Keratinocyte (primary cell): ENCODE results near the gene RER1. TPM values are rescaled to one million over a fixed set of nuclear protein-coding genes. Genes with fewer than 3 reads are reported as not detected.

ENCODE experiments used
- DNase-seq: peaks from one replicate; pipeline ENCODE4 v3.0.0-alpha.2; 2011; ENCODE audit warnings: low read depth, missing footprints, low spot score
- FAIRE-seq: peaks from 2 replicates; lab custom pipeline; 2011; peaks lifted over from hg19 to GRCh38; lab: Jason Lieb, UNC
- H2AFZ ChIP-seq: 2 replicates; pipeline ENCODE4 v1.6.0; 2012; ENCODE audit warnings: low read length, control low read depth, inconsistent platforms; ENCODE audit not compliant: control insufficient read depth
- H3K27ac ChIP-seq: 2 replicates; pipeline ENCODE4 v1.5.1; 2011; ENCODE audit warnings: low read length; ENCODE audit not compliant: control insufficient read depth, insufficient read depth
- H3K27me3 ChIP-seq: 3 replicates; pipeline ENCODE4 v1.6.0; 2011; ENCODE audit warnings: low read length; ENCODE audit not compliant: control insufficient read depth, insufficient read depth; ENCODE audit errors: extremely low read depth
- H3K36me3 ChIP-seq, 2 experiments: 2 replicates in 1 of 2; 3 replicates in 1 of 2; pipeline ENCODE4 v1.5.1; 2011; ENCODE audit warnings: low read length in 2 of 2, mild to moderate bottlenecking in 1 of 2; ENCODE audit not compliant: control insufficient read depth in 2 of 2, insufficient read depth in 2 of 2; ENCODE audit errors: extremely low read depth in 1 of 2
- H3K4me1 ChIP-seq: 3 replicates; pipeline ENCODE4 v1.5.1; 2011; ENCODE audit warnings: low read length; ENCODE audit not compliant: control insufficient read depth, insufficient read depth; ENCODE audit errors: extremely low read depth
- H3K4me2 ChIP-seq: 3 replicates; pipeline ENCODE4 v1.6.0; 2011; ENCODE audit warnings: low read depth, low read length; ENCODE audit not compliant: control insufficient read depth, insufficient read depth; ENCODE audit errors: extremely low read depth
- H3K4me3 ChIP-seq, 3 experiments: fragments of 200-600 bp in 1 of 3; sonication (generic) in 1 of 3; 2 replicates in 2 of 3; 3 replicates in 1 of 3; pipeline ENCODE4 v1.5.1; 2011 to 2016; ENCODE audit warnings: low read length in 3 of 3, mild to moderate bottlenecking in 3 of 3, control low read depth in 2 of 3, inconsistent platforms in 1 of 3, low read depth in 1 of 3, mixed read lengths in 1 of 3, mixed run types in 1 of 3, moderate library complexity in 1 of 3; ENCODE audit not compliant: control insufficient read depth in 2 of 3, insufficient read depth in 2 of 3; ENCODE audit errors: extremely low read depth in 1 of 3
- H3K79me2 ChIP-seq: 2 replicates; pipeline ENCODE4 v1.6.0; 2012; ENCODE audit warnings: low read length; ENCODE audit not compliant: control insufficient read depth, insufficient read depth
- H3K9ac ChIP-seq: 3 replicates; pipeline ENCODE4 v1.6.0; 2011; ENCODE audit warnings: low read length; ENCODE audit not compliant: control insufficient read depth, insufficient read depth; ENCODE audit errors: extremely low read depth
- H3K9me1 ChIP-seq: 3 replicates; pipeline ENCODE4 v1.6.0; 2011; ENCODE audit warnings: low read length; ENCODE audit not compliant: control insufficient read depth, insufficient read depth; ENCODE audit errors: extremely low read depth
- H3K9me3 ChIP-seq: 2 replicates; pipeline ENCODE4 v1.5.1; 2012; ENCODE audit warnings: low read depth, low read length; ENCODE audit not compliant: control insufficient read depth
- H4K20me1 ChIP-seq: 3 replicates; pipeline ENCODE4 v1.6.0; 2011; ENCODE audit warnings: low read length; ENCODE audit not compliant: control insufficient read depth, insufficient read depth; ENCODE audit errors: extremely low read depth
- CTCF ChIP-seq, 3 experiments: IDR thresholded peaks in 1 of 3; conservative IDR thresholded peaks in 1 of 3; optimal IDR thresholded peaks in 1 of 3; 2 replicates in 2 of 3; 3 replicates in 1 of 3; pipeline versions ENCODE3 to v1.5.1; 2011; ENCODE audit warnings: low read length in 3 of 3, mild to moderate bottlenecking in 3 of 3, moderate library complexity in 2 of 3, control low read depth in 1 of 3, inconsistent platforms in 1 of 3; ENCODE audit not compliant: insufficient read depth in 2 of 3; ENCODE audit errors: extremely low read depth in 1 of 3
- EZH2 ChIP-seq: IDR thresholded peaks from one replicate; pipeline ENCODE4 v1.6.1; 2012; ENCODE audit warnings: inconsistent platforms, mild to moderate bottlenecking, low read length, moderate library complexity
- dilution Hi-C: fragments of 300-500 bp; cut with MboI; formaldehyde crosslinking; loops from one replicate; pipeline ENCODE4 v1.7.0; 2020; ENCODE audit warnings: low sequenced_read_pairs; ENCODE audit not compliant: extremely low pct_ligation_motif_present
- polyA plus RNA-seq, 5 experiments: library from polyadenylated mRNA; depleted of rRNA in 3 of 5; stranded (reverse) in 3 of 5; stranded (forward) in 1 of 5; unstranded in 1 of 5; fragments of >200 nt; gene quantifications; 1 replicate in 1 of 5; 2 replicates in 3 of 5; 3 replicates in 1 of 5; pipeline versions ENCODE4 v1.2.1 to v1.2.3, GENCODE V29; 2011 to 2012; ENCODE audit warnings: missing spikeins in 2 of 5, low read depth in 1 of 5, low replicate concordance in 1 of 5

The RER1 gene
- polyA plus RNA-seq, 1 donor (not counting 4 experiments of a cell fraction or from before 2014, with no cell fraction given) = 297 TPM

- TF ChIP-seq EZH2 (no peak), CTCF (optimal IDR thresholded peaks at IDR 0.05 in 1 of 3, IDR thresholded peaks at IDR 0.05 in 1 of 3, conservative IDR thresholded peaks at IDR 0.05 in 1 of 3; ENCODE audit: extremely low read depth in 1 of 3, insufficient read depth in 2 of 3, low read length in 3 of 3) (no peak)
- H3K79me2 ChIP-seq = no peaks in the 10 kb centered on the region
- no peak overlapping the region for H3K4me3 ChIP-seq
- H3K4me2 ChIP-seq = no peak overlapping the region
- no peak for FAIRE-seq
- H3K27me3 ChIP-seq = peaks cover 25% of the 10 kb centered on the region
- H2AFZ ChIP-seq = no peak overlapping the region
- dilution Hi-C loops = no loop called here
- no peaks in the 10 kb centered on the region for H3K9me1 ChIP-seq
- no peaks in the 10 kb centered on the region for H4K20me1 ChIP-seq
- H3K27ac ChIP-seq = no peak overlapping the region
- H3K36me3 ChIP-seq = no peaks in the 10 kb centered on the region
- no peak overlapping the region for H3K9ac ChIP-seq
- no peaks in the 10 kb centered on the region for H3K9me3 ChIP-seq
- no peak for DNase-seq
- H3K4me1 ChIP-seq = no peaks in the 10 kb centered on the region
Measured at GRCh38 chr1:2374252-2375155, 17.1 kb upstream of the RER1 start.

- H3K27ac ChIP-seq = no peak overlapping the region
- H3K4me2 ChIP-seq = no peak overlapping the region
- no peak overlapping the region for H2AFZ ChIP-seq
- H3K9me1 ChIP-seq = no peaks in the 10 kb centered on the region
- H3K9ac ChIP-seq = no peak overlapping the region
- no peak for DNase-seq
- no peaks in the 10 kb centered on the region for H3K36me3 ChIP-seq
- H4K20me1 ChIP-seq = no peaks in the 10 kb centered on the region
- dilution Hi-C loops = no loop called here
- no peak overlapping the region for H3K4me3 ChIP-seq
- TF ChIP-seq EZH2 = no peak
- peaks cover 25% of the 10 kb centered on the region for H3K27me3 ChIP-seq
- no peaks in the 10 kb centered on the region for H3K9me3 ChIP-seq
- no peaks in the 10 kb centered on the region for H3K4me1 ChIP-seq
- no peaks in the 10 kb centered on the region for H3K79me2 ChIP-seq
- FAIRE-seq = no peak
Measured at GRCh38 chr1:2375246-2375922, 16.3 kb upstream of the RER1 start.
